ENCODE results near the gene CEP55.

Gene CEP55

GRCh38 chr10:93567277-93568104, 71.1 kb downstream of the CEP55 start:
- DNase-seq: no peak

- DNase-seq: no peak
Measured at GRCh38 chr10:93568105-93568390, 71.6 kb downstream of the CEP55 start.

GRCh38 chr10:93570383-93570782, 74.0 kb downstream of the CEP55 start:
- no peak for DNase-seq

GRCh38 chr10:93572606-93573005, 76.2 kb downstream of the CEP55 start:
- no peak for DNase-seq

- no peak for DNase-seq
Measured at GRCh38 chr10:93573051-93573909, 76.9 kb downstream of the CEP55 start.

- no peak for DNase-seq
Measured at GRCh38 chr10:93573924-93574323, 77.5 kb downstream of the CEP55 start.

- DNase-seq: no peak
Measured at GRCh38 chr10:93576888-93577287, 80.5 kb downstream of the CEP55 start.

- DNase-seq: no peak
Measured at GRCh38 chr10:93577565-93577964, 81.2 kb downstream of the CEP55 start.

All from NCI-H2171 (cell line).